Activated effector memory CD4-positive, alpha-beta T cell treated with anti-CD3 and anti-CD28 coated beads, Interleukin-2, amount 50 U/mL, for 16 hours (primary cell): ENCODE measurements around the gene POFUT2.

ENCODE experiments used
- DNase-seq: peaks from one replicate; pipeline ENCODE4 v3.0.0-alpha.2; 2020

POFUT2 gene

GRCh38 chr21:45282283-45283034, 5.2 kb downstream of the POFUT2 start:
- peak; percentile 46 for DNase-seq

- DNase-seq = peak; percentile 44
Observed at GRCh38 chr21:45281411-45282282, 6.0 kb downstream of the POFUT2 start.

GRCh38 chr21:45280969-45281368, 6.7 kb downstream of the POFUT2 start:
- peak; percentile 5 for DNase-seq

- peak; percentile 51 for DNase-seq
Observed at GRCh38 chr21:45280178-45280821, 7.4 kb downstream of the POFUT2 start.

GRCh38 chr21:45279446-45280177, 8.1 kb downstream of the POFUT2 start:
- DNase-seq = peak; percentile 41

GRCh38 chr21:45278156-45278911, 9.4 kb downstream of the POFUT2 start:
- DNase-seq = peak; percentile 43

- peak; percentile 52 for DNase-seq
Observed at GRCh38 chr21:45277101-45278045, 10.3 kb downstream of the POFUT2 start.

GRCh38 chr21:45276596-45276995, 11.1 kb downstream of the POFUT2 start:
- DNase-seq = peak; percentile 58

GRCh38 chr21:45270306-45270821, 17.3 kb downstream of the POFUT2 start:
- peak; percentile 64 for DNase-seq

GRCh38 chr21:45269861-45270260, 17.8 kb downstream of the POFUT2 start:
- peak; percentile 53 for DNase-seq

GRCh38 chr21:45267390-45267760, 20.3 kb downstream of the POFUT2 start:
- DNase-seq = peak; percentile 57

GRCh38 chr21:45266518-45267389, 20.9 kb downstream of the POFUT2 start:
- DNase-seq = peak; percentile 74

GRCh38 chr21:45265721-45266517, 21.8 kb downstream of the POFUT2 start:
- DNase-seq = peak; percentile 61

- peak; percentile 54 for DNase-seq
Observed at GRCh38 chr21:45264912-45265515, 22.7 kb downstream of the POFUT2 start.

GRCh38 chr21:45264146-45264911, 23.4 kb downstream of the POFUT2 start:
- peak; percentile 50 for DNase-seq

- no peak for DNase-seq
Observed at GRCh38 chr21:45263534-45263933, 24.2 kb downstream of the POFUT2 start.

GRCh38 chr21:45262616-45263015, 25.1 kb downstream of the POFUT2 start:
- peak; percentile 59 for DNase-seq
